Thyroid gland (tissue), 4 donors: ENCODE data around the gene DCUN1D2. TPM values are rescaled to one million over a fixed set of nuclear protein-coding genes. Genes with fewer than 3 reads are reported as not detected.
"Not testable (repeated sequence)": the region's sequence is repeated elsewhere in the genome, so short reads cannot be mapped to it uniquely, and the experiment has no call there.

Source experiments
- DNase-seq, 2 donors: peaks; one replicate each; pipeline ENCODE4 v3.0.0-alpha.2; 2019
- H3K27ac ChIP-seq, 3 donors: fragments of 200-600 bp; sonication (generic); 1 replicate in 2 of 3; 2 replicates in 1 of 3; pipeline ENCODE4 v1.5.1; 2016 to 2019; ENCODE audit warnings: mild to moderate bottlenecking in 1 of 3, moderate library complexity in 1 of 3
- H3K27me3 ChIP-seq: fragments of 200-600 bp; sonication (generic); one replicate; pipeline ENCODE4 v1.5.1; 2019
- H3K36me3 ChIP-seq, 2 donors: fragments of 200-600 bp; sonication (generic); one replicate each; pipeline ENCODE4 v1.5.1; 2016 to 2019
- H3K4me1 ChIP-seq, 2 donors: fragments of 200-600 bp; sonication (generic); one replicate each; pipeline ENCODE4 v1.5.1; 2017 to 2019
- H3K4me3 ChIP-seq, 3 donors: fragments of 200-600 bp; sonication (generic); replicated peaks in 1 of 3; 1 replicate in 2 of 3; 2 replicates in 1 of 3; pipeline ENCODE4 v1.5.1; 2016; ENCODE audit warnings: mild to moderate bottlenecking in 1 of 3
- H3K9me3 ChIP-seq: fragments of 200-600 bp; sonication (generic); one replicate; pipeline ENCODE4 v1.5.1; 2017
- POLR2A ChIP-seq, 2 donors: fragments of 450-650 bp; IDR thresholded peaks; one replicate each; pipeline ENCODE4 v1.6.1; 2017; ENCODE audit warnings: antibody characterized with exemption in 2 of 2, mild to moderate bottlenecking in 2 of 2, moderate library complexity in 1 of 2
- WGBS, 2 donors: methylation state at CpG; one replicate each; pipeline ENCODE4 v1.1.5; 2017; 5-methylcytosine and 5-hydroxymethylcytosine counted together
- intact Hi-C: fragments of 100-400 bp; cut with DNase I; formaldehyde crosslinking; loops from one replicate; pipeline ENCODE4 v1.15.1; 2023
- total RNA-seq, 4 donors: library from RNA; depleted of rRNA; stranded (reverse); fragments of >200 nt; gene quantifications; one replicate each; pipeline ENCODE4 v1.2.3, GENCODE V29; 2016
- TF ChIP-seq, protein P1 (sequence below), 6 experiments: fragments of 200-600 bp in 3 of 6; fragments of 450-650 bp in 3 of 6; sonication (generic) in 3 of 6; IDR thresholded peaks; one replicate each; pipeline ENCODE4 v1.5.1; 2016 to 2019; ENCODE audit warnings: antibody characterized with exemption in 6 of 6, mild to moderate bottlenecking in 2 of 6, inconsistent platforms in 1 of 6, moderate library complexity in 1 of 6

The DCUN1D2 gene
- total RNA-seq, 4 donors from 2014 or later: 8.8 to 15.3 (median 10.4) TPM

DNA sequence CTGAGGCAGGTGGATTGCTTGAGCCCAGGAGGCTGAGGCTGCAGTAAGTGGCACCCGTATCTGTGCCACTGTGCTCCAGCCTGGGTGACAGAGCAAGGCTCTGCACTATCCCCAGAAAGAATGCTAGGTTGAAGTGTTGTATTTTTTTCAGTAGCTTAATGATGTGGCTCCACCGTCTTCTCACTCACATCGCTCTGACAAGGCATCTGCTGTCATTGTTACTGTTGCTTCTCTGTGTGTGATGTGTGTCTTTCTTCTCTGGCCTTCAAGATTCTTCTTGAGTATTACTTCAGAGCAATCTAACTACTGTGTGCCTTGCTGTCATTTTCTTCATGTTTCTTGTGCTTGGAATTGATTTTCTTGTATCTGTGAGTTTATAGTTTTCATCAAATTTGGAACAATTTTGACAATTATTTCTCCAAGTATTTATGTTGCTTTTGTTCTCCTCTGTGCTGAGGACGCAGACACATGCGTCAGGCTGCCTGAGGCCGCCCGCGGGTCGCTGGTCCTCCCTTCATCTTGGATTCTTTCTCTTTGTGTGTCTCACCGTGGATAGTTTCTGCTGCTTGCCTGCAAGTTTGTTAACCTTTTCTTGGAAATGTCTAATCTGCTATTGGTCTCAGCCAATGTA lies 48.0 kb downstream of the DCUN1D2 start:
- no peak for DNase-seq
- 90 to 94% methylated on average over 10 of the region's 10 CpGs for WGBS, 2 donors
- H3K27me3 ChIP-seq: no peaks in the 10 kb centered on the region
- no peaks in the 10 kb centered on the region for H3K36me3 ChIP-seq
- H3K9me3 ChIP-seq: no peaks in the 10 kb centered on the region
- no peaks in the 10 kb centered on the region for H3K4me1 ChIP-seq
- H3K4me3 ChIP-seq: no peak overlapping the region
- no peak for TF ChIP-seq POLR2A (IDR thresholded peaks at IDR 0.05)
- TF ChIP-seq, protein P1, sequence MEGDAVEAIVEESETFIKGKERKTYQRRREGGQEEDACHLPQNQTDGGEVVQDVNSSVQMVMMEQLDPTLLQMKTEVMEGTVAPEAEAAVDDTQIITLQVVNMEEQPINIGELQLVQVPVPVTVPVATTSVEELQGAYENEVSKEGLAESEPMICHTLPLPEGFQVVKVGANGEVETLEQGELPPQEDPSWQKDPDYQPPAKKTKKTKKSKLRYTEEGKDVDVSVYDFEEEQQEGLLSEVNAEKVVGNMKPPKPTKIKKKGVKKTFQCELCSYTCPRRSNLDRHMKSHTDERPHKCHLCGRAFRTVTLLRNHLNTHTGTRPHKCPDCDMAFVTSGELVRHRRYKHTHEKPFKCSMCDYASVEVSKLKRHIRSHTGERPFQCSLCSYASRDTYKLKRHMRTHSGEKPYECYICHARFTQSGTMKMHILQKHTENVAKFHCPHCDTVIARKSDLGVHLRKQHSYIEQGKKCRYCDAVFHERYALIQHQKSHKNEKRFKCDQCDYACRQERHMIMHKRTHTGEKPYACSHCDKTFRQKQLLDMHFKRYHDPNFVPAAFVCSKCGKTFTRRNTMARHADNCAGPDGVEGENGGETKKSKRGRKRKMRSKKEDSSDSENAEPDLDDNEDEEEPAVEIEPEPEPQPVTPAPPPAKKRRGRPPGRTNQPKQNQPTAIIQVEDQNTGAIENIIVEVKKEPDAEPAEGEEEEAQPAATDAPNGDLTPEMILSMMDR (IDR thresholded peaks at IDR 0.05): no peak
- H3K27ac ChIP-seq: no peak overlapping the region
- intact Hi-C loops: no loop called here

GRCh38 chr13:113441661-113442060 lies 48.9 kb downstream of the DCUN1D2 start:
- H3K4me1 ChIP-seq: no peaks in the 10 kb centered on the region
- 97 to 98% methylated on average over 29 of the region's 29 CpGs for WGBS, 2 donors
- H3K9me3 ChIP-seq: no peaks in the 10 kb centered on the region
- H3K27ac ChIP-seq: no peak overlapping the region
- no peak for TF ChIP-seq POLR2A (IDR thresholded peaks at IDR 0.05)
- TF ChIP-seq, protein P1 (IDR thresholded peaks at IDR 0.05): no peak
- no peaks in the 10 kb centered on the region for H3K36me3 ChIP-seq
- no peak overlapping the region for H3K4me3 ChIP-seq
- no peak for DNase-seq
- H3K27me3 ChIP-seq: no peaks in the 10 kb centered on the region
- intact Hi-C loops: no loop called here

DNA sequence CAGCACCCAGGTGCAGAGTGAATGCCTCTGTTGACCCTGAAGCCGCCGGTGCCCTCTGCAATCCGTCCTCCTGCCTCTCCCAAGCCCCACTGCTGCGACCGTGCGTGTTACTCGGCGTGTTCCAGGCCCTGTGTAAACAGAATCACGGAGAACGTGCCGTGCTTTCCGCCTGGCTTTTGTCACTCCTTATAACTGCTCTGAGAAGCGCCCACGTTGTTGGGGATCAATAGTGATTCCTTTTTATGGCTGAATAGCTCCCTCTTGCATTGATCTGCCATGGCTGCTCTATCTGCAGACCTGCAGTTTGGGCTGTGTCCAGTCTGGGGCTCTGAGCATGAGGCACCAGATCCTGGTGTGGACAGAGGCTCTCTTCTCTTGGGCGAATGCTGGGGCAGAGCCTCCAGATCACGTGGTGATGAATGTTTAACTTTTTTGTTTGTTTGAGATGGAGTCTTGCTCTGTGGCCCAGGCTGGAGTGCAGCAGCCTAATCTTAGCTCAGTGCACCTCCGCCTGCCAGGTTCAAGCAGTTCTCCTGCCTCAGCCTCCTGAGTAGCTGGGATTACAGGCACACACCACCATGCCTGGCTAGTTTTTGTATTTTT lies 53.0 kb downstream of the DCUN1D2 start:
- H3K4me3 ChIP-seq: no peak overlapping the region
- TF ChIP-seq, protein P1 (IDR thresholded peaks at IDR 0.05): no peak
- TF ChIP-seq POLR2A (IDR thresholded peaks at IDR 0.05): no peak
- intact Hi-C loops: no loop called here
- H3K36me3 ChIP-seq: no peaks in the 10 kb centered on the region
- H3K9me3 ChIP-seq: no peaks in the 10 kb centered on the region
- no peaks in the 10 kb centered on the region for H3K4me1 ChIP-seq
- H3K27ac ChIP-seq: no peak overlapping the region
- no peak for DNase-seq
- 71 to 83% methylated on average over 11 to 17 of the region's 17 CpGs for WGBS, 2 donors
- no peaks in the 10 kb centered on the region for H3K27me3 ChIP-seq

- DNase-seq, H3K27ac ChIP-seq, H3K4me3 ChIP-seq, intact Hi-C loops, H3K9me3 ChIP-seq, H3K27me3 ChIP-seq, H3K4me1 ChIP-seq, H3K36me3 ChIP-seq: not testable (repeated sequence)
- WGBS, 2 donors: 94 to 100% methylated on average over 1 to 5 of the region's 15 CpGs
Observed at GRCh38 chr13:113436866-113437265, 53.6 kb downstream of the DCUN1D2 start.

- H3K27ac ChIP-seq, H3K4me1 ChIP-seq, intact Hi-C loops, H3K4me3 ChIP-seq, H3K9me3 ChIP-seq, H3K27me3 ChIP-seq, DNase-seq, H3K36me3 ChIP-seq: not testable (repeated sequence)
- 93% methylated on average over 15 of the region's 15 CpGs for WGBS, 2 donors
Observed at GRCh38 chr13:113435907-113436306, 54.6 kb downstream of the DCUN1D2 start.

DNA sequence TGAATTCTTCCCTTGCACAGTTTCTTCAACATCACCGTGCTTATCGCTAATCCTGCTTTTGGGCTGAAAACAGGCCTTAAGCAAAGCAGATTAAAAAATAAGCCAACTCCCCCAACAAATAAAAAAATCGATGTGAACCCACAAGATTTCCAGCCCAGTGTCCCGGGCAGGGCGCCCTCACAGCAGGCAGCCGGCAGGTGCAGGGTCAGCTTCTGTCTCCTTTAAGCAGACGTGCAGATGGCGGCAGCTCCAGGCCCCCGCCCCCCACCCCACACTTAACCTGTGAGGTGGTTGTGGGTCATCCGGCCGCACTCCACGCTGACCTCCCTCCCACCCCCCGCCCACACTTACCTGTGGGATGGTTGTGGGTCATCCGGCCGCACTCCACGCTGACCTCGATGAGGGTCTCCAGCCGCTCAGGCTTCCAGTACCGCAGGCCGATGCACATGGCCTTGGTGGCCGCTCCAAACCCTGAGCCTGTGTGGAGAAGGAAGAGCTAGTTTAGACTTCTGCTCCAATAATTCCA lies 57.1 kb downstream of the DCUN1D2 start:
- DNase-seq: no peak
- Histone ChIP-seq H3K36me3 (no peaks in the 10 kb centered on the region), H3K27ac (no peak overlapping the region), H3K4me1 (no peaks in the 10 kb centered on the region), H3K9me3 (no peaks in the 10 kb centered on the region), H3K27me3 (no peaks in the 10 kb centered on the region), H3K4me3 (no peak overlapping the region)
- 88 to 93% methylated on average over 16 to 18 of the region's 21 CpGs for WGBS, 2 donors
- intact Hi-C loops: no loop called here
- no peak for TF ChIP-seq POLR2A (IDR thresholded peaks at IDR 0.05)
- TF ChIP-seq, protein P1 (IDR thresholded peaks at IDR 0.05): no peak
